CD4-positive, alpha-beta T cell (primary cell): ENCODE data around the gene ERLEC1. TPM values are rescaled to one million over a fixed set of nuclear protein-coding genes. Genes with fewer than 3 reads are reported as not detected.

Source experiments
- ATAC-seq: fragments of 200-7000 bp; cut with Tn5 transposase; one replicate; pipeline ENCODE4 v1.10.0; 2022; ENCODE audit warnings: mild to moderate bottlenecking; ENCODE audit not compliant: poor library complexity
- CTCF ChIA-PET: fragments of 350-600 bp; sonication (Branson Sonifier 250); formaldehyde crosslinking; loops from one replicate; lab custom pipeline; 2021; ENCODE audit warnings: antibody characterized with exemption, inconsistent platforms; lab: Charles Lee
- POLR2A ChIA-PET: fragments of 350-600 bp; sonication (Branson Sonifier 250); formaldehyde crosslinking; loops from one replicate; lab custom pipeline; 2021; ENCODE audit warnings: antibody characterized with exemption, inconsistent platforms; lab: Charles Lee
- DNase-seq, 14 experiments: peaks; one replicate each; pipeline ENCODE4 v3.0.0-alpha.2; 2013 to 2020; ENCODE audit warnings: mixed read lengths in 2 of 14
- H3K27ac ChIP-seq, 2 donors: one replicate each; pipeline versions ENCODE4 v1.5.1 to v1.7.0; 2013; ENCODE audit warnings: low read length in 2 of 2, low read depth in 1 of 2, mild to moderate bottlenecking in 1 of 2
- H3K27me3 ChIP-seq, 2 experiments: 1 replicate in 1 of 2; 2 replicates in 1 of 2; pipeline versions ENCODE4 v1.6.1 to v1.7.0; 2013; ENCODE audit warnings: low read length in 2 of 2, control low read depth in 1 of 2, mild to moderate bottlenecking in 1 of 2, moderate library complexity in 1 of 2; ENCODE audit not compliant: insufficient read depth in 2 of 2, control insufficient read depth in 1 of 2
- H3K36me3 ChIP-seq: one replicate; pipeline ENCODE4 v1.6.1; 2013; ENCODE audit warnings: low read length, control low read depth; ENCODE audit not compliant: insufficient read depth
- H3K4me1 ChIP-seq: one replicate; pipeline ENCODE4 v1.6.1; 2013; ENCODE audit warnings: low read length, control low read depth; ENCODE audit not compliant: insufficient read depth
- H3K4me3 ChIP-seq: one replicate; pipeline ENCODE4 v1.5.1; 2013; ENCODE audit warnings: mild to moderate bottlenecking, low read length, moderate library complexity
- H3K9me3 ChIP-seq, 2 experiments: 1 replicate in 1 of 2; 2 replicates in 1 of 2; pipeline versions ENCODE4 v1.6.1 to v1.7.0; 2013; ENCODE audit warnings: low read length in 2 of 2, mild to moderate bottlenecking in 2 of 2, control low read depth in 1 of 2, moderate library complexity in 1 of 2; ENCODE audit not compliant: control insufficient read depth in 1 of 2, insufficient read depth in 1 of 2
- H3K27ac Mint-ChIP-seq: one replicate; pipeline ENCODE4 v1.8.0; 2020; ENCODE audit warnings: mixed read lengths
- H3K27me3 Mint-ChIP-seq: one replicate; pipeline ENCODE4 v1.8.0; 2021; ENCODE audit warnings: mixed read lengths
- H3K36me3 Mint-ChIP-seq: one replicate; pipeline ENCODE4 v1.8.0; 2021; ENCODE audit warnings: low read depth, mixed read lengths
- H3K4me1 Mint-ChIP-seq: one replicate; pipeline ENCODE4 v1.8.0; 2021; ENCODE audit warnings: low read depth, mixed read lengths
- H3K4me3 Mint-ChIP-seq: one replicate; pipeline ENCODE4 v1.8.0; 2020; ENCODE audit warnings: mild to moderate bottlenecking, mixed read lengths
- H3K9me3 Mint-ChIP-seq: one replicate; pipeline ENCODE4 v1.8.0; 2020; ENCODE audit warnings: mixed read lengths
- intact Hi-C, 2 experiments: fragments of 100-400 bp; cut with DNase I in 1 of 2; cut with micrococcal nuclease in 1 of 2; formaldehyde crosslinking; loops; one replicate each; pipeline versions ENCODE4 v1.15.1 to v1.9.0; 2023 to 2025; cut with DNase I, micrococcal nuclease
- total RNA-seq, 174 experiments: library from RNA in 2 of 174; stranded (reverse) in 2 of 174; gene quantifications; one replicate each; pipeline ENCODE4 v1.2.3 and lab custom pipeline; 2021 to 2026
- TF ChIP-seq, protein P1 (sequence below): fragments of 200-600 bp; IDR thresholded peaks from one replicate; pipeline ENCODE4 v1.8.0; 2022; ENCODE audit warnings: antibody characterized with exemption, mild to moderate bottlenecking

Gene ERLEC1
- total RNA-seq, 2 experiments from 2014 or later, result 14.5 to 14.7 TPM

DNA sequence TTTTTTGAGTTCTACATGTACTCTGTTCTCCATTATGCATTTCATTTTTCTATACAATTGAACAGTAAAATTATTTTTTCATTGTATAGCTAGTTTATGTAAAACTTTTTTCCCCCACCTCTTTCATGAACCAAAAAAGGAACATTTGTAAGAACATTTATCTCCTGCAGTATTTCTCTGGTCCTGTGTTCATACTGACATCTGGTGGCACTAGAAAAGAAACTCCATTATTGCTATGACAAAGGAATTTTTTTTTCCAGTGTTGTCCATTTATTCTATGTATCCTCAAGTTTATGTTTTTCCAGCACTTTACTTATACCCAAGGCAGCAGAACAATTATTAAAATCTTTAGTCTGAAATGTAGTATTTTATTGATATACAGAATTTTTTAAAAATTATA, 46.7 kb upstream of the ERLEC1 start:
- Histone ChIP-seq H3K36me3 (peaks cover 12% of the 10 kb centered on the region), H3K27ac (no peak overlapping the region), H3K4me3 (no peak overlapping the region), H3K9me3 (no peaks in the 10 kb centered on the region), H3K27me3 (no peaks in the 10 kb centered on the region), H3K4me1 (no peaks in the 10 kb centered on the region)
- ChIA-PET CTCF (no interaction called here), POLR2A (no interaction called here)
- no peak overlapping the region for H3K27ac Mint-ChIP-seq
- DNase-seq (no peak), ATAC-seq (no peak)
- intact Hi-C loops, result no loop called here
- H3K4me3 Mint-ChIP-seq, result no peak overlapping the region
- TF ChIP-seq, protein P1, sequence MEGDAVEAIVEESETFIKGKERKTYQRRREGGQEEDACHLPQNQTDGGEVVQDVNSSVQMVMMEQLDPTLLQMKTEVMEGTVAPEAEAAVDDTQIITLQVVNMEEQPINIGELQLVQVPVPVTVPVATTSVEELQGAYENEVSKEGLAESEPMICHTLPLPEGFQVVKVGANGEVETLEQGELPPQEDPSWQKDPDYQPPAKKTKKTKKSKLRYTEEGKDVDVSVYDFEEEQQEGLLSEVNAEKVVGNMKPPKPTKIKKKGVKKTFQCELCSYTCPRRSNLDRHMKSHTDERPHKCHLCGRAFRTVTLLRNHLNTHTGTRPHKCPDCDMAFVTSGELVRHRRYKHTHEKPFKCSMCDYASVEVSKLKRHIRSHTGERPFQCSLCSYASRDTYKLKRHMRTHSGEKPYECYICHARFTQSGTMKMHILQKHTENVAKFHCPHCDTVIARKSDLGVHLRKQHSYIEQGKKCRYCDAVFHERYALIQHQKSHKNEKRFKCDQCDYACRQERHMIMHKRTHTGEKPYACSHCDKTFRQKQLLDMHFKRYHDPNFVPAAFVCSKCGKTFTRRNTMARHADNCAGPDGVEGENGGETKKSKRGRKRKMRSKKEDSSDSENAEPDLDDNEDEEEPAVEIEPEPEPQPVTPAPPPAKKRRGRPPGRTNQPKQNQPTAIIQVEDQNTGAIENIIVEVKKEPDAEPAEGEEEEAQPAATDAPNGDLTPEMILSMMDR, result no peak
- no peaks in the 10 kb centered on the region for H3K27me3 Mint-ChIP-seq
- H3K36me3 Mint-ChIP-seq, result peaks cover 50% of the 10 kb centered on the region
- peaks cover 13% of the 10 kb centered on the region for H3K4me1 Mint-ChIP-seq
- no peaks in the 10 kb centered on the region for H3K9me3 Mint-ChIP-seq

DNA sequence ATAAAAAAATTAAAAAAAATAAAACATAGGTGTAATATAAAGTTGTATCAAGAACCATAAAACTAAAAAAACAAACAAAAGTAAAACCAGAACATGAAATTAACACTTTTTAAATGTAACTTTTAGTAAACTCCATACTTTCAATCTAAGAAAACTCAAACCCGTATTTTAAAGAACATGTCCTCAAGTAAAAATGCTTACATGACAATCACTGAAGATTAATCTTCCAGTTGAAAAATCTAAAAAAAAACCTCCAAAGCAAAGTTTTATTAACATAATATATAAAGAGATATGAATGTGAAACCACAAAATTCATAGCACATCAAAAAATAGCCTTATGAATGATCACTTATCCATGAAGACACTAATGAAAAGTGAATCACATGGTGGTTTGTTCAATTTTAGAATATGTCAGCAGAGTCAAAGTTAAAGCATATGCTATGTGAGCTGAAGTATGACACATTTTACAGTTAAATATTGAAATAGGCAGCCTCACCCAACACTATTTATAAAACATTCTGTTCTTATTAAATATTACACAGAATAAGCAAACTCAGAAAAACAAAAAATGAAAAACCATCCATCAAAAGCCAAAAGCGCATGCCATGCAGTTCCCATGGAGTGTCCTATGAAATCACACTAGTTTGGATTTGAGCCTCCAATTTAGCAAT, 42.3 kb upstream of the ERLEC1 start:
- Mint-ChIP-seq H3K9me3 (no peaks in the 10 kb centered on the region), H3K4me3 (no peak overlapping the region), H3K4me1 (peaks cover 13% of the 10 kb centered on the region), H3K27ac (no peak overlapping the region), H3K36me3 (peaks cover 70% of the 10 kb centered on the region), H3K27me3 (no peaks in the 10 kb centered on the region)
- ATAC-seq (no peak), DNase-seq (no peak)
- Histone ChIP-seq H3K36me3 (peaks cover 19% of the 10 kb centered on the region), H3K4me1 (no peaks in the 10 kb centered on the region), H3K9me3 (no peaks in the 10 kb centered on the region), H3K4me3 (no peak overlapping the region), H3K27ac (no peak overlapping the region), H3K27me3 (no peaks in the 10 kb centered on the region)
- TF ChIP-seq, protein P1, result no peak
- ChIA-PET CTCF (no interaction called here), POLR2A (no interaction called here)
- intact Hi-C loops, result no loop called here

DNA sequence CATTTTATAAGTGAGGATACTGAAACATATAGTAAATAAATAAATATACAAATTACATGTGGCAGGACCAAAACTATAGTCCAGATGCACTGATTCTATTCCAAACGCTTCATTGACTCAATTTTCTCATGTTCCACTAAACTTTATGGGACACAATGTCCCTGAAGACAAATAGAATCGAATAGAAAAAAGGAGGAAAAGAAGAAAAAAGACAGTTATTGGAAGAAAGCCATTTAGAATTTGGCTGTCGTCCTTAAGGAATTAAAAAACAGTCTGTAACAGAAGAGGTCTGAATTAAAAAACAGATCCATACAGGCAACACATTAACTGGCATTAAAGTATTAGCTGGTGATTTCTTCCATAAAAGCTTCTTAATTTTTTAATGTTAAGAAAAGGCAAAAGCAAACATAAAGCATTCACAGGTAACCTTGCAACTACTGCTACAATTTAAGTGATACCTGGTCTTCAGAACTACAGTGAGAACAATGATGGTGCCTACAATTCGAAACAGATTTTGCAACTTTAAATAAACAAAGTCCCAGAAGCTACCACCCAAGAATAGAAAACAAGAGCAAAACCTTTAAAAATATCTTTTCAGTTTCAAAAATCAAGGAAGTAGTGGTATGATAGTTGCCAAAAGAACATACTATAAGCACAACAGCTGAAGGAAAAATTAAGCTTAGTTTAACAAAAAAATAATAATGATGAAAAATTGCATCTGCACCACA, 36.6 kb upstream of the ERLEC1 start:
- Mint-ChIP-seq H3K4me3 (no peak overlapping the region), H3K4me1 (no peaks in the 10 kb centered on the region), H3K27ac (no peak overlapping the region), H3K36me3 (peaks cover 55% of the 10 kb centered on the region), H3K9me3 (no peaks in the 10 kb centered on the region), H3K27me3 (no peaks in the 10 kb centered on the region)
- ATAC-seq (no peak), DNase-seq (no peak)
- Histone ChIP-seq H3K27me3 (no peaks in the 10 kb centered on the region), H3K4me3 (no peak overlapping the region), H3K4me1 (no peaks in the 10 kb centered on the region), H3K27ac (no peak overlapping the region), H3K9me3 (no peaks in the 10 kb centered on the region), H3K36me3 (peaks cover 21% of the 10 kb centered on the region)
- intact Hi-C loops, result no loop called here
- ChIA-PET POLR2A (interaction anchor here (1.0 to 1.4 kb wide), 2 partner anchors 17 to 27 kb away, joined by 3 to 4 read pairs; partner anchors contain the start of gene CHAC2), CTCF (no interaction called here)
- TF ChIP-seq, protein P1, result no peak
